K562 (cell line): ENCODE measurements around the gene RGS17. TPM values are rescaled to one million over a fixed set of nuclear protein-coding genes. Genes with fewer than 3 reads are reported as not detected.

ENCODE experiments used
- ATAC-seq: fragments of 200-7000 bp; cut with Tn5 transposase; 3 replicates; pipeline ENCODE4 v1.9.1; 2020; ENCODE audit warnings: moderate library complexity
- BruUV-seq: library from RNA; stranded (reverse); fragments of 400-500 nt; replicated peaks from 2 replicates; lab custom pipeline; 2021; lab: Mats Ljungman, UMichigan
- CTCF ChIA-PET: fragments of 300-600 bp; formaldehyde crosslinking; extraction: SDS; loops from one replicate; lab custom pipeline; 2021; ENCODE audit warnings: low intra/inter-chr PET ratio; lab: Yijun Ruan, JAX
- POLR2A ChIA-PET: fragments of 300-600, 350-650 bp; sonication (Branson Sonifier 250); formaldehyde crosslinking; extraction: SDS; loops from one replicate; lab custom pipeline; 2021; ENCODE audit warnings: antibody characterized with exemption, inconsistent platforms; lab: Yijun Ruan, JAX
- DNase-seq, 4 experiments: peaks; one replicate each; pipeline versions ENCODE4 v3.0.0 to v3.0.0-alpha.2; 2011 to 2018; ENCODE audit warnings: low spot score in 3 of 4, mixed read lengths in 3 of 4; ENCODE audit errors: extremely low read depth in 1 of 4
- FAIRE-seq: peaks from 2 replicates; lab custom pipeline; 2011; peaks lifted over from hg19 to GRCh38; lab: Jason Lieb, UNC
- H2AFZ ChIP-seq: 2 replicates; pipeline ENCODE4 v1.6.0; 2011; ENCODE audit warnings: low read depth, low read length, control low read depth, inconsistent platforms
- H3K27ac ChIP-seq: fragments of 200-600 bp; 3 replicates; pipeline ENCODE4 v1.8.0; 2011; ENCODE audit warnings: low read depth, mild to moderate bottlenecking, control low read depth, inconsistent platforms, low read length, moderate library complexity, mixed read lengths; ENCODE audit errors: extremely low read depth
- H3K27me3 ChIP-seq, 2 experiments: fragments of 300-600 bp in 1 of 2; 2 replicates in 1 of 2; 3 replicates in 1 of 2; pipeline versions ENCODE4 v1.6.0 to v1.8.0; 2011; ENCODE audit warnings: inconsistent platforms in 2 of 2, low read length in 2 of 2, mild to moderate bottlenecking in 1 of 2, mixed read lengths in 1 of 2, moderate library complexity in 1 of 2; ENCODE audit not compliant: control insufficient read depth in 2 of 2, insufficient read depth in 2 of 2
- H3K36me3 ChIP-seq: fragments of 300-600 bp; 3 replicates; pipeline ENCODE4 v1.8.0; 2011; ENCODE audit warnings: mild to moderate bottlenecking, low read length, inconsistent platforms; ENCODE audit not compliant: control insufficient read depth, insufficient read depth
- H3K4me1 ChIP-seq, 2 experiments: fragments of 200-600 bp in 1 of 2; replicated peaks in 1 of 2; 2 replicates in 1 of 2; 3 replicates in 1 of 2; pipeline versions ENCODE4 v1.5.1 to v1.8.0; 2011; ENCODE audit warnings: inconsistent platforms in 2 of 2, low read length in 2 of 2, mild to moderate bottlenecking in 1 of 2, mixed read lengths in 1 of 2, moderate library complexity in 1 of 2; ENCODE audit not compliant: control insufficient read depth in 2 of 2, insufficient read depth in 2 of 2
- H3K4me2 ChIP-seq: 2 replicates; pipeline ENCODE4 v1.6.1; 2011; ENCODE audit warnings: low read length, control low read depth, inconsistent platforms, mixed read lengths; ENCODE audit not compliant: insufficient read depth
- H3K4me3 ChIP-seq: fragments of 200-600 bp; sonication (generic), shearing (Covaris generic); 2 replicates; pipeline ENCODE4 v1.5.1; 2016; ENCODE audit warnings: control low read depth, inconsistent platforms
- H3K79me2 ChIP-seq: fragments of 200-600 bp; 3 replicates; pipeline ENCODE4 v1.8.0; 2011; ENCODE audit warnings: low read length, inconsistent platforms; ENCODE audit not compliant: control insufficient read depth, insufficient read depth
- H3K9ac ChIP-seq, 2 experiments: 2 replicates each; pipeline versions ENCODE4 v1.6.0 to v1.6.1; 2011; ENCODE audit warnings: low read depth in 2 of 2, low read length in 2 of 2, control low read depth in 1 of 2, inconsistent platforms in 1 of 2, mild to moderate bottlenecking in 1 of 2, mixed read lengths in 1 of 2; ENCODE audit not compliant: insufficient read depth in 1 of 2
- H3K9me1 ChIP-seq: one replicate; pipeline ENCODE4 v1.6.0; 2011; ENCODE audit warnings: inconsistent platforms, mild to moderate bottlenecking, low read length, moderate library complexity; ENCODE audit not compliant: control insufficient read depth, insufficient read depth
- H3K9me3 ChIP-seq: replicated peaks from 2 replicates; pipeline ENCODE4 v1.5.1; 2011; ENCODE audit warnings: low read depth, low read length, inconsistent platforms; ENCODE audit not compliant: control insufficient read depth, insufficient read depth
- H4K20me1 ChIP-seq: replicated peaks from 2 replicates; pipeline ENCODE4 v1.6.1; 2011; ENCODE audit warnings: low read length, inconsistent platforms, mixed read lengths; ENCODE audit not compliant: control insufficient read depth, insufficient read depth
- BRF1 ChIP-seq: IDR thresholded peaks from 3 replicates; pipeline ENCODE4 v1.6.1; 2011; ENCODE audit warnings: borderline replicate concordance, mild to moderate bottlenecking; ENCODE audit not compliant: insufficient read length; ENCODE audit errors: extremely low read depth
- CHCHD3 ChIP-seq: fragments of 250-450 bp; sonication (Bioruptor Pico); IDR thresholded peaks from 2 replicates; pipeline ENCODE4 v2.1.2; 2022; ENCODE audit warnings: mild to moderate bottlenecking
- ILK ChIP-seq: fragments of 450-650 bp; IDR thresholded peaks from 2 replicates; pipeline ENCODE4 v1.6.1; 2016; ENCODE audit warnings: missing genetic modification characterization, low read depth, mild to moderate bottlenecking, missing compliant biosample characterization, moderate library complexity, borderline replicate concordance
- NFIX ChIP-seq: fragments of 250-450 bp; sonication (Bioruptor Pico); IDR thresholded peaks from 2 replicates; pipeline ENCODE4 v1.4.0; 2020; ENCODE audit warnings: low read depth, mild to moderate bottlenecking, moderate library complexity
- PBX2 ChIP-seq, 2 experiments: IDR thresholded peaks in 1 of 2; conservative IDR thresholded peaks in 1 of 2; 2 replicates each; pipeline ENCODE4 v1.6.1; 2016; ENCODE audit warnings: low read depth in 2 of 2, mild to moderate bottlenecking in 1 of 2, missing compliant biosample characterization in 1 of 2, missing genetic modification characterization in 1 of 2, moderate library complexity in 1 of 2
- SMAD1 ChIP-seq: fragments of 150-350 bp; IDR thresholded peaks from 2 replicates; pipeline ENCODE4 v1.6.1; 2014; ENCODE audit warnings: low read length, low read depth; ENCODE audit not compliant: partially characterized antibody
- TCF3 ChIP-seq: sonication (generic); formaldehyde crosslinking; IDR thresholded peaks from 2 replicates; pipeline ENCODE4 v1.4.0; 2020; ENCODE audit warnings: mild to moderate bottlenecking, missing genetic modification reagents
- ZFPM2 ChIP-seq: fragments of 250-450 bp; sonication (Bioruptor Pico); IDR thresholded peaks from 2 replicates; pipeline ENCODE4 v1.5.1; 2022; ENCODE audit warnings: mild to moderate bottlenecking
- ZNF41 ChIP-seq: fragments of 250-450 bp; sonication (Bioruptor Pico); conservative IDR thresholded peaks from 2 replicates; pipeline ENCODE4 v1.4.0; 2020; ENCODE audit warnings: mild to moderate bottlenecking
- ZZZ3 ChIP-seq: fragments of 450-650 bp; IDR thresholded peaks from 2 replicates; pipeline ENCODE4 v1.6.1; 2016; ENCODE audit warnings: antibody characterized with exemption, mild to moderate bottlenecking, moderate library complexity
- WGBS: fragments of 100-300 bp; shearing (Covaris generic); methylation state at CpG from one replicate; pipeline ENCODE4 v1.1.6; 2016; ENCODE audit warnings: low coverage, mixed read lengths; ENCODE audit not compliant: insufficient coverage; ENCODE audit errors: missing lambda C conversion rate; 5-methylcytosine and 5-hydroxymethylcytosine counted together
- in situ Hi-C: fragments of 300-500 bp; cut with MboI; formaldehyde crosslinking; loops from 4 replicates; pipeline ENCODE4 v1.15.0; 2018; ENCODE audit warnings: inconsistent platforms, mixed read lengths
- intact Hi-C: fragments of 100-400 bp; cut with micrococcal nuclease; formaldehyde crosslinking; loops from 2 replicates; pipeline ENCODE4 v1.14.2; 2022
- polyA plus RNA-seq, 8 experiments: library from polyadenylated mRNA; depleted of rRNA in 4 of 8; stranded (reverse) in 5 of 8; unstranded in 3 of 8; fragments of >200 nt; fragmentation: Nextera tagmentation in 2 of 8; fragmentation: Illumina TruSeq in 1 of 8; extraction: Ambion mirVana in 2 of 8; extraction: Trizol in 1 of 8; gene quantifications; 2 replicates each; pipeline versions ENCODE4 v1.2.1 to v1.2.3, GENCODE V29; 2011 to 2014; ENCODE audit warnings: inconsistent platforms in 1 of 8, missing spikeins in 1 of 8
- total RNA-seq, 7 experiments: library from RNA; depleted of rRNA in 6 of 7; stranded (reverse); fragments of >200 nt in 6 of 7; fragmentation: Illumina TruSeq in 2 of 7; extraction: Trizol in 2 of 7; gene quantifications; 2 replicates each; pipeline versions ENCODE4 v1.2.1 to v1.2.3, GENCODE V29; 2011 to 2021; ENCODE audit warnings: low replicate concordance in 1 of 7

RGS17 gene
- total and polyA plus RNA-seq, 9 of the 15 experiments (the other 6 are each of a cell fraction or from before 2014, with no cell fraction given) = 0.01 to 0.14 (median 0.08) TPM; not detected in 6

GRCh38 chr6:153143200-153143599 is 12.1 kb upstream of the RGS17 start:
- H3K9me3 ChIP-seq = no peaks in the 10 kb centered on the region
- in situ Hi-C loops (no loop called here), intact Hi-C loops (no loop called here)
- no peak overlapping the region for H3K4me2 ChIP-seq
- no peaks in the 10 kb centered on the region for H3K9me1 ChIP-seq
- ChIA-PET CTCF (no interaction called here), POLR2A (interaction anchor here (0.6 kb wide), 1 partner anchor 160 kb away, joined by 3 read pairs; no protein-coding TSS in a partner anchor)
- no peak for TF ChIP-seq ZNF41
- no peak for TF ChIP-seq CHCHD3 (CRISPR knock-in tag)
- no peak for TF ChIP-seq ILK (tag)
- no peak for TF ChIP-seq SMAD1
- TF ChIP-seq ZFPM2 (CRISPR knock-in tag) = no peak
- no peak for TF ChIP-seq NFIX (CRISPR knock-in tag)
- TF ChIP-seq PBX2 (CRISPR knock-in tag; IDR thresholded peaks at IDR 0.05; ENCODE audit: low read depth) = no peak
- TF ChIP-seq PBX2 (tag; conservative IDR thresholded peaks at IDR 0.05; ENCODE audit: low read depth) = no peak
- no peak for TF ChIP-seq BRF1
- no peak for TF ChIP-seq TCF3 (CRISPR knock-in tag)
- no peak for TF ChIP-seq ZZZ3
- no peaks in the 10 kb centered on the region for H3K27me3 ChIP-seq
- H4K20me1 ChIP-seq = no peaks in the 10 kb centered on the region
- H3K4me1 ChIP-seq = no peaks in the 10 kb centered on the region
- no peak overlapping the region for H3K27ac ChIP-seq
- H3K4me3 ChIP-seq = no peak overlapping the region
- no peak for FAIRE-seq
- DNase-seq = no peak
- H3K9ac ChIP-seq = no peak overlapping the region
- H2AFZ ChIP-seq = no peak overlapping the region
- no peaks in the 10 kb centered on the region for H3K79me2 ChIP-seq
- no peak for ATAC-seq
- no peaks in the 10 kb centered on the region for H3K36me3 ChIP-seq
- 2% methylated on average over 4 of the region's 4 CpGs for WGBS
- no TSS peak for BruUV-seq
